HG03064 (cell line): ENCODE data around the gene DRGX.

Experiments
- ATAC-seq: cut with Tn5 transposase; IDR thresholded peaks from one replicate; pipeline ENCODE4 v1.9.1; 2021; ENCODE audit warnings: low read depth; ENCODE audit not compliant: unreplicated experiment

The DRGX gene

GRCh38 chr10:49395741-49396665, at the start of gene DRGX:
TSS of gene DRGX (minus strand) at chr10:49396089. CDS start at chr10:49395440, 649 bp downstream.
- no peak for ATAC-seq

GRCh38 chr10:49444349-49444748, 48.5 kb upstream of the DRGX start:
- ATAC-seq = no peak

- no peak for ATAC-seq
Observed at GRCh38 chr10:49442863-49443262, 47.0 kb upstream of the DRGX start.

- no peak for ATAC-seq
Observed at GRCh38 chr10:49441488-49442476, 45.9 kb upstream of the DRGX start.

GRCh38 chr10:49435225-49435624, 39.3 kb upstream of the DRGX start:
- no peak for ATAC-seq

GRCh38 chr10:49433069-49433468, 37.2 kb upstream of the DRGX start:
- no peak for ATAC-seq

GRCh38 chr10:49431426-49431825, 35.5 kb upstream of the DRGX start:
- ATAC-seq = no peak

- no peak for ATAC-seq
Observed at GRCh38 chr10:49429458-49429857, 33.6 kb upstream of the DRGX start.

GRCh38 chr10:49426490-49427360, 30.8 kb upstream of the DRGX start:
- no peak for ATAC-seq

- ATAC-seq = no peak
Observed at GRCh38 chr10:49419005-49419404, 23.1 kb upstream of the DRGX start.

GRCh38 chr10:49418328-49418727, 22.4 kb upstream of the DRGX start:
- no peak for ATAC-seq

- no peak for ATAC-seq
Observed at GRCh38 chr10:49418053-49418326, 22.1 kb upstream of the DRGX start.

GRCh38 chr10:49417311-49418052, 21.6 kb upstream of the DRGX start:
- ATAC-seq = no peak

GRCh38 chr10:49415846-49416245, 20.0 kb upstream of the DRGX start:
- ATAC-seq = no peak

GRCh38 chr10:49415109-49415508, 19.2 kb upstream of the DRGX start:
- ATAC-seq = no peak

- ATAC-seq = no peak
Observed at GRCh38 chr10:49414496-49414895, 18.6 kb upstream of the DRGX start.

GRCh38 chr10:49412571-49412970, 16.7 kb upstream of the DRGX start:
- ATAC-seq = no peak

GRCh38 chr10:49410365-49411074, 14.6 kb upstream of the DRGX start:
- no peak for ATAC-seq

- ATAC-seq = no peak
Observed at GRCh38 chr10:49409755-49410154, 13.9 kb upstream of the DRGX start.
